Measurements from ENCODE around the gene RNF144B.

RNF144B gene

GRCh38 chr6:18510644-18511033 lies 123.5 kb downstream of the RNF144B start:
- Histone ChIP-seq H3K27me3 (no peaks in the 10 kb centered on the region), H4K20me1 (no peaks in the 10 kb centered on the region), H3K4me2 (no peak overlapping the region), H3K36me3 (no peaks in the 10 kb centered on the region), H3K4me1 (peaks cover 0 to 7% (median 0%) of the 10 kb centered on the region in 10 experiments; a peak in 1 of 20 replicates), H3K4me3 (no peak overlapping the region), H3K9ac (no peak overlapping the region), H3K9me3 (replicated peaks in 1 of 11) (no peaks in the 10 kb centered on the region), H3K27ac (no peak overlapping the region)
- no peak for TF ChIP-seq Cebpa-rat (IDR thresholded peaks at IDR 0.05)

GRCh38 chr6:18511211-18511610 lies 124.1 kb downstream of the RNF144B start:
- Histone ChIP-seq H3K9me3 (replicated peaks in 1 of 11) (no peaks in the 10 kb centered on the region), H3K4me2 (no peak overlapping the region), H3K4me3 (no peak overlapping the region), H3K27ac (no peak overlapping the region), H3K4me1 (peaks cover 0 to 5% (median 0%) of the 10 kb centered on the region in 10 experiments; a peak in 1 of 20 replicates), H3K36me3 (no peaks in the 10 kb centered on the region), H3K9ac (no peak overlapping the region), H3K27me3 (no peaks in the 10 kb centered on the region), H4K20me1 (no peaks in the 10 kb centered on the region)
- TF ChIP-seq Cebpa-rat (IDR thresholded peaks at IDR 0.05), result no peak

- no peak overlapping the region for H3K27ac ChIP-seq
- TF ChIP-seq Cebpa-rat (IDR thresholded peaks at IDR 0.05), result no peak
Measured at GRCh38 chr6:18513253-18513798, 126.2 kb downstream of the RNF144B start.

GRCh38 chr6:18514180-18514579 lies 127.0 kb downstream of the RNF144B start:
- Histone ChIP-seq H3K9me3 (replicated peaks in 1 of 11) (no peaks in the 10 kb centered on the region), H3K27me3 (no peaks in the 10 kb centered on the region), H4K20me1 (no peaks in the 10 kb centered on the region), H3K4me2 (no peak overlapping the region), H3K36me3 (no peaks in the 10 kb centered on the region), H3K27ac (no peak overlapping the region), H3K4me1 (no peaks in the 10 kb centered on the region), H3K4me3 (no peak overlapping the region), H3K9ac (no peak overlapping the region)
- no peak for TF ChIP-seq Cebpa-rat (IDR thresholded peaks at IDR 0.05)

More at GRCh38 chr6:18513253-18513798, 126.2 kb downstream of the RNF144B start:
- Histone ChIP-seq H3K4me2 (no peak overlapping the region), H3K27me3 (no peaks in the 10 kb centered on the region), H3K4me1 (no peaks in the 10 kb centered on the region), H3K9ac (no peak overlapping the region), H3K9me3 (replicated peaks in 1 of 11) (no peaks in the 10 kb centered on the region), H3K36me3 (no peaks in the 10 kb centered on the region), H4K20me1 (no peaks in the 10 kb centered on the region), H3K4me3 (no peak overlapping the region)

- no peaks in the 10 kb centered on the region for H3K36me3 ChIP-seq
- H3K4me2 ChIP-seq, result no peak overlapping the region
- H3K27me3 ChIP-seq, result no peaks in the 10 kb centered on the region
- H3K4me3 ChIP-seq, result no peak overlapping the region
- no peaks in the 10 kb centered on the region for H3K9me3 ChIP-seq (replicated peaks in 1 of 11)
- H3K4me1 ChIP-seq, result no peaks in the 10 kb centered on the region
- H4K20me1 ChIP-seq, result no peaks in the 10 kb centered on the region
- no peak overlapping the region for H3K27ac ChIP-seq
- no peak for TF ChIP-seq Cebpa-rat (IDR thresholded peaks at IDR 0.05)
- no peak overlapping the region for H3K9ac ChIP-seq
Measured at GRCh38 chr6:18515767-18516166, 128.6 kb downstream of the RNF144B start.
